ENCODE data around the gene OR51L1. TPM values are rescaled to one million over a fixed set of nuclear protein-coding genes. Genes with fewer than 3 reads are reported as not detected.
"Not testable (repeated sequence)": the region's sequence is repeated elsewhere in the genome, so short reads cannot be mapped to it uniquely, and the experiment has no call there.

Gene OR51L1
- total RNA-seq (ENCODE audit: unreplicated experiment): not detected
- long read RNA-seq: 0 reads

- no peak for DNase-seq (ENCODE audit: low spot score)
- H3K4me3 Mint-ChIP-seq (ENCODE audit: unreplicated experiment): no peak within 1 kb of the TSS
- no peaks in the 10 kb centered on the region for H3K36me3 Mint-ChIP-seq (ENCODE audit: low read depth, unreplicated experiment)
Measured at GRCh38 chr11:4994551-4994950, at the start of gene OR51L1. TSS of gene OR51L1 (plus strand) at chr11:4994851. CDS start at chr11:4998983, 4,132 bp downstream.

GRCh38 chr11:4947505-4947904 is 47.1 kb upstream of the OR51L1 start, which contains the start of gene OR51A4:
TSS of gene OR51A4 (minus strand) at chr11:4947605. CDS start at chr11:4947100, 505 bp downstream.
- no peaks in the 10 kb centered on the region for H3K4me1 Mint-ChIP-seq (ENCODE audit: unreplicated experiment)
- no peak within 1 kb of the TSS for H3K4me3 Mint-ChIP-seq (ENCODE audit: unreplicated experiment)
- no peaks in the 10 kb centered on the region for H3K36me3 Mint-ChIP-seq (ENCODE audit: low read depth, unreplicated experiment)
- TF ChIP-seq CTCF (IDR thresholded peaks at IDR 0.05; ENCODE audit: unreplicated experiment): no peak
- DNase-seq (ENCODE audit: low spot score): no peak
- H3K27me3 Mint-ChIP-seq (ENCODE audit: unreplicated experiment): no peaks in the 10 kb centered on the region
- no peak within 1 kb of the TSS for H3K27ac Mint-ChIP-seq (ENCODE audit: unreplicated experiment)
- H3K9me3 Mint-ChIP-seq (ENCODE audit: unreplicated experiment): no peaks in the 10 kb centered on the region

More at GRCh38 chr11:4994551-4994950, at the start of gene OR51L1:
- H3K27me3 Mint-ChIP-seq (ENCODE audit: unreplicated experiment): no peaks in the 10 kb centered on the region
- TF ChIP-seq CTCF (IDR thresholded peaks at IDR 0.05; ENCODE audit: unreplicated experiment): no peak
- H3K9me3 Mint-ChIP-seq (ENCODE audit: unreplicated experiment): no peaks in the 10 kb centered on the region
- H3K4me1 Mint-ChIP-seq (ENCODE audit: unreplicated experiment): no peaks in the 10 kb centered on the region
- H3K27ac Mint-ChIP-seq (ENCODE audit: unreplicated experiment): no peak within 1 kb of the TSS

- not testable (repeated sequence) for H3K27me3 Mint-ChIP-seq (ENCODE audit: unreplicated experiment); H3K4me3 Mint-ChIP-seq (ENCODE audit: unreplicated experiment); H3K36me3 Mint-ChIP-seq (ENCODE audit: low read depth, unreplicated experiment); H3K4me1 Mint-ChIP-seq (ENCODE audit: unreplicated experiment); DNase-seq (ENCODE audit: low spot score); H3K27ac Mint-ChIP-seq (ENCODE audit: unreplicated experiment); H3K9me3 Mint-ChIP-seq (ENCODE audit: unreplicated experiment)
Measured at GRCh38 chr11:4955613-4956012, 39.0 kb upstream of the OR51L1 start, which contains the start of gene OR51A2. TSS of gene OR51A2 (minus strand) at chr11:4955713. CDS start at chr11:4955713, 0 bp downstream.

GRCh38 chr11:4957396-4957795 is 37.3 kb upstream of the OR51L1 start:
- Mint-ChIP-seq H3K4me1 (ENCODE audit: unreplicated experiment) (no peaks in the 10 kb centered on the region), H3K9me3 (ENCODE audit: unreplicated experiment) (no peaks in the 10 kb centered on the region), H3K4me3 (ENCODE audit: unreplicated experiment) (no peak overlapping the region), H3K27ac (ENCODE audit: unreplicated experiment) (no peak overlapping the region), H3K27me3 (ENCODE audit: unreplicated experiment) (no peaks in the 10 kb centered on the region), H3K36me3 (ENCODE audit: low read depth, unreplicated experiment) (no peaks in the 10 kb centered on the region)
- no peak for DNase-seq (ENCODE audit: low spot score)
- no peak for TF ChIP-seq CTCF (IDR thresholded peaks at IDR 0.05; ENCODE audit: unreplicated experiment)

- Mint-ChIP-seq H3K36me3 (ENCODE audit: low read depth, unreplicated experiment) (no peaks in the 10 kb centered on the region), H3K4me3 (ENCODE audit: unreplicated experiment) (no peak overlapping the region), H3K4me1 (ENCODE audit: unreplicated experiment) (no peaks in the 10 kb centered on the region), H3K9me3 (ENCODE audit: unreplicated experiment) (no peaks in the 10 kb centered on the region), H3K27ac (ENCODE audit: unreplicated experiment) (no peak overlapping the region), H3K27me3 (ENCODE audit: unreplicated experiment) (no peaks in the 10 kb centered on the region)
- no peak for TF ChIP-seq CTCF (IDR thresholded peaks at IDR 0.05; ENCODE audit: unreplicated experiment)
- DNase-seq (ENCODE audit: low spot score): no peak
Measured at GRCh38 chr11:4960877-4961276, 33.8 kb upstream of the OR51L1 start.
